Prostate gland (tissue), 2 donors: ENCODE data around the gene TMPRSS11A. TPM values are rescaled to one million over a fixed set of nuclear protein-coding genes. Genes with fewer than 3 reads are reported as not detected.

Experiments
- DNase-seq: peaks from one replicate; pipeline ENCODE4 v3.0.0-alpha.2; 2019; ENCODE audit warnings: low spot score
- H3K27ac ChIP-seq, 2 donors: fragments of 200-600 bp; sonication (generic); 2 replicates each; pipeline ENCODE4 v1.5.1; 2017 to 2019
- H3K27me3 ChIP-seq: fragments of 200-600 bp; sonication (generic); replicated peaks from 2 replicates; pipeline ENCODE4 v1.5.1; 2019; ENCODE audit not compliant: insufficient read depth
- H3K36me3 ChIP-seq, 2 donors: fragments of 200-600 bp; sonication (generic); 1 replicate in 1 of 2; 2 replicates in 1 of 2; pipeline versions ENCODE4 v1.5.1 to v1.8.1; 2017 to 2019
- H3K4me1 ChIP-seq: fragments of 200-600 bp; sonication (generic); replicated peaks from 2 replicates; pipeline ENCODE4 v1.5.1; 2019
- H3K4me3 ChIP-seq, 2 donors: fragments of 200-600 bp; sonication (generic); 2 replicates each; pipeline ENCODE4 v1.5.1; 2017 to 2019
- H3K9me3 ChIP-seq: fragments of 200-600 bp; sonication (generic); 2 replicates; pipeline ENCODE4 v1.5.1; 2017
- POLR2A ChIP-seq: fragments of 450-650 bp; IDR thresholded peaks from one replicate; pipeline ENCODE4 v1.6.1; 2016; ENCODE audit warnings: antibody characterized with exemption, mild to moderate bottlenecking
- POLR2AphosphoS5 ChIP-seq: sonication (generic); formaldehyde crosslinking; IDR thresholded peaks from one replicate; pipeline ENCODE4 v1.6.1; 2017; ENCODE audit warnings: antibody characterized with exemption
- WGBS: methylation state at CpG from one replicate; pipeline ENCODE4 v1.1.5; 2018; 5-methylcytosine and 5-hydroxymethylcytosine counted together
- intact Hi-C: fragments of 100-400 bp; cut with DNase I; formaldehyde crosslinking; loops from one replicate; pipeline ENCODE4 v1.14.2; 2022
- total RNA-seq, 2 donors: library from RNA; depleted of rRNA; stranded (reverse); fragments of >200 nt; gene quantifications; one replicate each; pipeline ENCODE4 v1.1.0, GENCODE V29; 2016
- TF ChIP-seq, protein P1 (sequence below), 4 experiments: fragments of 200-600 bp in 2 of 4; fragments of 450-650 bp in 2 of 4; sonication (generic) in 2 of 4; IDR thresholded peaks; 1 replicate in 3 of 4; 2 replicates in 1 of 4; pipeline ENCODE4 v1.5.1; 2016 to 2019; ENCODE audit warnings: antibody characterized with exemption in 4 of 4, mild to moderate bottlenecking in 2 of 4, moderate library complexity in 2 of 4

TMPRSS11A gene
- total RNA-seq, 2 donors from 2014 or later, result 0.18 to 0.45 TPM

DNA sequence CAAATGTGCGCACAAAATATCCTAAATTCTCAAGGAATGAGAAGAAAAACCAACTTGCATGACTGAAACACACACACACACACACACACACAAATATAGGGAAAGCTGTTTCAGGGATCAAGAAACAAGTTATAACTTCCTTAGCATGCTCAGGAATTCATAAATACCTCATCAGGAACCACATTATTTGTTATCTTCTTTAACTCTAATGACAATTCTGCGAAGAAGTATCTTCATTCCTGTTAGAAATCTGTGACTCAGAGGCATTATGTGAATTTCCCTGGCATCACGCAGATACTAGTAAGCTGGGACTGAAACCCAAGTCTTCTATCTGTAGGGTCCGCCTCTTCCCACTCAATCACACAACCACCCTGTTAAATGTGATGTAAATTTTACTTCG, 30.3 kb downstream of the TMPRSS11A start:
- Histone ChIP-seq H3K9me3 (no peaks in the 10 kb centered on the region), H3K27ac (no peak overlapping the region), H3K4me1 (no peaks in the 10 kb centered on the region), H3K27me3 (no peaks in the 10 kb centered on the region), H3K36me3 (no peaks in the 10 kb centered on the region), H3K4me3 (no peak overlapping the region)
- 72% methylated on average over 5 of the region's 5 CpGs for WGBS
- intact Hi-C loops, result no loop called here
- DNase-seq, result no peak
- TF ChIP-seq POLR2AphosphoS5, result no peak
- TF ChIP-seq POLR2A, result no peak
- TF ChIP-seq, protein P1, sequence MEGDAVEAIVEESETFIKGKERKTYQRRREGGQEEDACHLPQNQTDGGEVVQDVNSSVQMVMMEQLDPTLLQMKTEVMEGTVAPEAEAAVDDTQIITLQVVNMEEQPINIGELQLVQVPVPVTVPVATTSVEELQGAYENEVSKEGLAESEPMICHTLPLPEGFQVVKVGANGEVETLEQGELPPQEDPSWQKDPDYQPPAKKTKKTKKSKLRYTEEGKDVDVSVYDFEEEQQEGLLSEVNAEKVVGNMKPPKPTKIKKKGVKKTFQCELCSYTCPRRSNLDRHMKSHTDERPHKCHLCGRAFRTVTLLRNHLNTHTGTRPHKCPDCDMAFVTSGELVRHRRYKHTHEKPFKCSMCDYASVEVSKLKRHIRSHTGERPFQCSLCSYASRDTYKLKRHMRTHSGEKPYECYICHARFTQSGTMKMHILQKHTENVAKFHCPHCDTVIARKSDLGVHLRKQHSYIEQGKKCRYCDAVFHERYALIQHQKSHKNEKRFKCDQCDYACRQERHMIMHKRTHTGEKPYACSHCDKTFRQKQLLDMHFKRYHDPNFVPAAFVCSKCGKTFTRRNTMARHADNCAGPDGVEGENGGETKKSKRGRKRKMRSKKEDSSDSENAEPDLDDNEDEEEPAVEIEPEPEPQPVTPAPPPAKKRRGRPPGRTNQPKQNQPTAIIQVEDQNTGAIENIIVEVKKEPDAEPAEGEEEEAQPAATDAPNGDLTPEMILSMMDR (IDR thresholded peaks at IDR 0.05), result no peak

DNA sequence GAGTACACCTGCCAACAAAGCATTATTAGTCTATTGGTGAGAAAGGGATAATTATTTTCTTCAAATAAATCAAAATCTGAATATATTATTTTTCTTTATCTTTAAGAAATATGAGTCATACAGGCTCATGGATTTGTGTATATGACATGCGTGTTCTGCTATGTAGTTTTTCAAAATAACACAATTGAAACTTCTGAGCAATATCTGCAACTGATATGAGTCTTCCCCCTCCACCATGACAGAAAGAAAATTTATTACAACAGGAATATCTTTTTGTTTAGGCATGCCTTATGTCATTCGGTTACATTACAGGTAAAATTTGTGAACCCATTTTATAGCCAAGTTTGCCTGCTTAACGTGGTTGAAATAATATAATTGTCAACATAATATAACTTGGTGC, 32.0 kb downstream of the TMPRSS11A start:
- no peak for DNase-seq
- Histone ChIP-seq H3K27ac (no peak overlapping the region), H3K27me3 (no peaks in the 10 kb centered on the region), H3K36me3 (no peaks in the 10 kb centered on the region), H3K4me1 (no peaks in the 10 kb centered on the region), H3K4me3 (no peak overlapping the region), H3K9me3 (no peaks in the 10 kb centered on the region)
- WGBS, result 57% methylated on average over 3 of the region's 3 CpGs
- intact Hi-C loops, result no loop called here
- no peak for TF ChIP-seq POLR2AphosphoS5

DNA sequence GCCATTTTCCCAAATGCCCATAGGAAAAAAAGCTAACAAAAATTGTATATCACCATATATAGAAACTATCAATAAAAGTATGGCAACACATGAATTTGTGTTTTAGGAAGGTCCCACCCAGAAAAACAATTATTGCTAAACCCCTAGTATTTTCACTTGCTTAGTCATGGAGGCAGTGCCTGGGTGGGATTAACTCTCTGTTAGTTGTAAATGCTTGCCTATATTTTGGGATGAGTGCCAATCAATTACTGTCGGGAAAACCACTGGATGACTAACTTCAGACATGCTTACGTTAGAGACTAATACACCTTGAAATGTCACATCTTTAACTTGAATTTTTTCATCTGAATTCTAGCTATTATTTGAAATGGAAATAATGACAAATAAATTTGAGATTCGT, 33.9 kb downstream of the TMPRSS11A start:
- 68% methylated on average over 3 of the region's 3 CpGs for WGBS
- Histone ChIP-seq H3K27me3 (no peaks in the 10 kb centered on the region), H3K4me1 (no peaks in the 10 kb centered on the region), H3K36me3 (no peaks in the 10 kb centered on the region), H3K9me3 (no peaks in the 10 kb centered on the region), H3K27ac (no peak overlapping the region), H3K4me3 (no peak overlapping the region)
- intact Hi-C loops, result no loop called here
- no peak for DNase-seq
- TF ChIP-seq POLR2AphosphoS5 (no peak), POLR2A (no peak)
- TF ChIP-seq, protein P1 (IDR thresholded peaks at IDR 0.05), result no peak

DNA sequence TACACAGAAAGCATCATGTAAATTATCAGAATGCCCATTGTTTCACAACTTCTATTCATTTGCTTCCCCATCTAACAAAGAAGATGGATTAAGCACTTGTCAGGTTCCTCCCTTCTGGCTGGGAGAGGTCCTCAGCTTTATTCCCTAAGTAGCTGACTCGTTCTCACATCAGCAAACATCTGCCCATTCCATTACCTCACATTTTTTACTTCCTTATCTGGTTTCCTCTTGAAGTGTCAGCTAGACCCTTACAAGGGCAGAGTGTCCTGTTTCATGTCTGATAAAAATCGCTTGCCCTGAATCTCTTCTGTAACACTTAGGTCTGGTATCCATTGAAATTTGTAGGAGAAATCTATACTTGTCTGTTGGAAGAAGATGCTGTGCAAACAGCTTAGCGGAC, 34.7 kb downstream of the TMPRSS11A start:
- no peak for DNase-seq

DNA sequence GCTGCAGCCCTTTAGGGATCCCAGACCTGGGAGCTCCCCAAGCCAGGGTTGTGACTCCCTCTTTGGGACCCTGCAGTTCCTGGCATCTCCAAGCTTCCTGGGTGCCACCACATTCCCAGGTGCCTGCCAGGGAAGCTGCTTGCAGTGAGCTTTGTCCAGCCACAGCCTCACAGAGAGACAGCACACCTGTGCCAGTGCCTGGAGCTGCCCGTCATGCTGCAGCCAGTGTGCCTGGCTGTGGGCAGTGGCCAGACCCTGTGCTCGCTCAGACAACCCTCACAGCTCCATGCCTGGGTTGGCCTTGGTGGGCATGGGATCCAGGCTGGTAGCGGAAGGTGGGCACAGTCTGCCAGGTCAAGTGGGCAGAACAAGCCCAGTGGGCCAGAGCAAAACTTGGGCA, 36.0 kb downstream of the TMPRSS11A start:
- H3K36me3 ChIP-seq, result no peaks in the 10 kb centered on the region
- DNase-seq, result no peak
- 97% methylated on average over 3 of the region's 3 CpGs for WGBS
- no peak overlapping the region for H3K27ac ChIP-seq
- no peaks in the 10 kb centered on the region for H3K4me1 ChIP-seq
- no peak overlapping the region for H3K4me3 ChIP-seq
- no peak for TF ChIP-seq POLR2AphosphoS5
- TF ChIP-seq, protein P1 (IDR thresholded peaks at IDR 0.05), result no peak
- no peak for TF ChIP-seq POLR2A
- intact Hi-C loops, result no loop called here
- no peaks in the 10 kb centered on the region for H3K9me3 ChIP-seq
- no peaks in the 10 kb centered on the region for H3K27me3 ChIP-seq

More for the DNA sequence above, 34.7 kb downstream of the TMPRSS11A start:
- Histone ChIP-seq H3K27ac (no peak overlapping the region), H3K27me3 (no peaks in the 10 kb centered on the region), H3K4me3 (no peak overlapping the region), H3K4me1 (no peaks in the 10 kb centered on the region), H3K36me3 (no peaks in the 10 kb centered on the region), H3K9me3 (no peaks in the 10 kb centered on the region)
- intact Hi-C loops, result no loop called here
- TF ChIP-seq POLR2A (no peak), POLR2AphosphoS5 (no peak)
- TF ChIP-seq, protein P1 (IDR thresholded peaks at IDR 0.05), result no peak
- 17% methylated on average over 3 of the region's 3 CpGs for WGBS
